SK-N-MC (cell line): ENCODE measurements around the gene TNK2.

Source experiments
- EZH2 ChIP-seq: fragments of 200-600 bp; sonication (generic); IDR thresholded peaks from one replicate; pipeline ENCODE4 v1.6.1; 2017; ENCODE audit warnings: antibody characterized with exemption
- FOXP2 ChIP-seq: optimal IDR thresholded peaks from 2 replicates; pipeline ENCODE3; 2011; ENCODE audit warnings: mild to moderate bottlenecking, moderate library complexity; ENCODE audit not compliant: insufficient read depth; ENCODE audit errors: extremely low read length, control extremely low read depth
- POLR2AphosphoS5 ChIP-seq: IDR thresholded peaks from 2 replicates; pipeline ENCODE4 v1.6.1; 2012; ENCODE audit warnings: mild to moderate bottlenecking, low read depth, low read length, borderline replicate concordance

DNA sequence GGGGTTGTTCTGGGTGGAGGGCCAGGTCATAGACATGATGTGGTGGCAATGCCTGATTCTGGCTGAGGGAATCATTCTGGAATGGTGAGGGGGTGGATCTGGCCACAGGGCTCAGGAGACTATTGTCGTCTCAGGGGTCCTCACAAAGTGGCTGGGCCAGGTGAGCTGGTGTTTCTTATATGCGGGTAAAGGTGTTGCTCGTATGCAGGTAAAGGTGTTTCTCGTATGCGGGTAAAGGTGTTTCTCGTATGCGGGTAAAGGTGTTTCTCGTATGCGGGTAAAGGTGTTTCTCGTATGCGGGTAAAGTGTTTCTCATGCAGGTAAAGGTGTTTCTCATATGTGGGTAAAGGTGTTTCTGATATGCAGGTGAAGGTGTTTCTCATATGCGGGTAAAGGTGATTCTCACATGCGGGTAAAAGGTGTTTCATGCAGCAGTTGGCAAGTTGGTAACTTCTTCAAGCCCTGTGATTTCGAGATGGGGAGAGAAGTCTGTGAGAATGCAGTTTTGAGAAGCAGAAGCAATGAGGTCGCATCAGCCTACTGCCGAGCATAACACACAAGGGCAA, 86.1 kb downstream of the TNK2 start:
- TF ChIP-seq POLR2AphosphoS5 (no peak), EZH2 (no peak), FOXP2 (no peak)
